ENCODE data around the gene SLC47A2.

DNA sequence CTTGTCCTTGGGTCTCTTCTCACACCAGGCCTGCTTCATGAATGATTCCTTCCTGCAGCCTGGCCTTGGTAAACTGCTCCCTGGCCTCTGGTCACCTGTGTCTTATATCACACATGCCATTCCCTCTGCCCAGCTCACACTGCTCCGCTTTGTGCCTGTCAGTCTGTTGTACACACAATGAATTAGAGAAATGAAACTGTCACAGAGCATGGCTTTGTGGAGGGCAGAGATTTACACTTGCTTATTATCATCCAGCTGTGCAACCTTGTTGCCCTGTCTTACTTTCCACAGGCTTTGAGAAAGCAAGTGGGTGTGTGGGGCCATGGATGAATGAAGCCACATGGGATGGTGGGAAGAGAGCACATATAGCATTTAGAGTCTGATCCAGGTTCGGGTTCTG lies 45.5 kb downstream of the SLC47A2 start:
- TF ChIP-seq, protein P1, sequence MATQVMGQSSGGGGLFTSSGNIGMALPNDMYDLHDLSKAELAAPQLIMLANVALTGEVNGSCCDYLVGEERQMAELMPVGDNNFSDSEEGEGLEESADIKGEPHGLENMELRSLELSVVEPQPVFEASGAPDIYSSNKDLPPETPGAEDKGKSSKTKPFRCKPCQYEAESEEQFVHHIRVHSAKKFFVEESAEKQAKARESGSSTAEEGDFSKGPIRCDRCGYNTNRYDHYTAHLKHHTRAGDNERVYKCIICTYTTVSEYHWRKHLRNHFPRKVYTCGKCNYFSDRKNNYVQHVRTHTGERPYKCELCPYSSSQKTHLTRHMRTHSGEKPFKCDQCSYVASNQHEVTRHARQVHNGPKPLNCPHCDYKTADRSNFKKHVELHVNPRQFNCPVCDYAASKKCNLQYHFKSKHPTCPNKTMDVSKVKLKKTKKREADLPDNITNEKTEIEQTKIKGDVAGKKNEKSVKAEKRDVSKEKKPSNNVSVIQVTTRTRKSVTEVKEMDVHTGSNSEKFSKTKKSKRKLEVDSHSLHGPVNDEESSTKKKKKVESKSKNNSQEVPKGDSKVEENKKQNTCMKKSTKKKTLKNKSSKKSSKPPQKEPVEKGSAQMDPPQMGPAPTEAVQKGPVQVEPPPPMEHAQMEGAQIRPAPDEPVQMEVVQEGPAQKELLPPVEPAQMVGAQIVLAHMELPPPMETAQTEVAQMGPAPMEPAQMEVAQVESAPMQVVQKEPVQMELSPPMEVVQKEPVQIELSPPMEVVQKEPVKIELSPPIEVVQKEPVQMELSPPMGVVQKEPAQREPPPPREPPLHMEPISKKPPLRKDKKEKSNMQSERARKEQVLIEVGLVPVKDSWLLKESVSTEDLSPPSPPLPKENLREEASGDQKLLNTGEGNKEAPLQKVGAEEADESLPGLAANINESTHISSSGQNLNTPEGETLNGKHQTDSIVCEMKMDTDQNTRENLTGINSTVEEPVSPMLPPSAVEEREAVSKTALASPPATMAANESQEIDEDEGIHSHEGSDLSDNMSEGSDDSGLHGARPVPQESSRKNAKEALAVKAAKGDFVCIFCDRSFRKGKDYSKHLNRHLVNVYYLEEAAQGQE (IDR thresholded peaks at IDR 0.05; ENCODE audit: insufficient read depth in 1 of 2, low read depth in 2 of 2, low read length in 1 of 2): no peak
- TF ChIP-seq SIN3A (IDR thresholded peaks at IDR 0.05; ENCODE audit: borderline replicate concordance, insufficient read depth, low read depth, low read length): no peak
